ENCODE results near the gene CCSER1.
"Not testable (repeated sequence)": the region's sequence is repeated elsewhere in the genome, so short reads cannot be mapped to it uniquely, and the experiment has no call there.

Gene CCSER1

GRCh38 chr4:90456891-90457290, 329.7 kb downstream of the CCSER1 start:
- DNase-seq = no peak

- DNase-seq = no peak
Measured at GRCh38 chr4:90457817-90458216, 330.6 kb downstream of the CCSER1 start.

GRCh38 chr4:90458576-90458975, 331.4 kb downstream of the CCSER1 start:
- no peak for DNase-seq

GRCh38 chr4:90474484-90474883, 347.3 kb downstream of the CCSER1 start:
- DNase-seq = no peak

GRCh38 chr4:90476019-90476418, 348.8 kb downstream of the CCSER1 start:
- DNase-seq = no peak

- no peak for DNase-seq
Measured at GRCh38 chr4:90476586-90476985, 349.4 kb downstream of the CCSER1 start.

GRCh38 chr4:90484894-90485293, 357.7 kb downstream of the CCSER1 start:
- DNase-seq = not testable (repeated sequence)

- DNase-seq = no peak
Measured at GRCh38 chr4:90486346-90486745, 359.2 kb downstream of the CCSER1 start.

GRCh38 chr4:90495211-90495610, 368.0 kb downstream of the CCSER1 start:
- DNase-seq = no peak

- no peak for DNase-seq
Measured at GRCh38 chr4:90495936-90496335, 368.7 kb downstream of the CCSER1 start.

- no peak for DNase-seq
Measured at GRCh38 chr4:90498175-90498574, 371.0 kb downstream of the CCSER1 start.

GRCh38 chr4:90503677-90504076, 376.5 kb downstream of the CCSER1 start:
- no peak for DNase-seq

GRCh38 chr4:90515191-90515590, 388.0 kb downstream of the CCSER1 start:
- no peak for DNase-seq

GRCh38 chr4:90528551-90528950, 401.4 kb downstream of the CCSER1 start:
- DNase-seq = no peak

- no peak for DNase-seq
Measured at GRCh38 chr4:90536408-90536807, 409.2 kb downstream of the CCSER1 start.

- DNase-seq = no peak
Measured at GRCh38 chr4:90537491-90537890, 410.3 kb downstream of the CCSER1 start.

- no peak for DNase-seq
Measured at GRCh38 chr4:90540536-90540935, 413.3 kb downstream of the CCSER1 start.

- no peak for DNase-seq
Measured at GRCh38 chr4:90542216-90542615, 415.0 kb downstream of the CCSER1 start.

- no peak for DNase-seq
Measured at GRCh38 chr4:90543419-90544170, 416.4 kb downstream of the CCSER1 start.

GRCh38 chr4:90544532-90545045, 417.4 kb downstream of the CCSER1 start:
- no peak for DNase-seq

- no peak for DNase-seq
Measured at GRCh38 chr4:90545380-90545779, 418.2 kb downstream of the CCSER1 start.

- DNase-seq = no peak
Measured at GRCh38 chr4:90546114-90546513, 418.9 kb downstream of the CCSER1 start.

- DNase-seq = no peak
Measured at GRCh38 chr4:90570615-90571014, 443.4 kb downstream of the CCSER1 start.

GRCh38 chr4:90572996-90573395, 445.8 kb downstream of the CCSER1 start:
- DNase-seq = no peak

GRCh38 chr4:90575371-90575770, 448.2 kb downstream of the CCSER1 start:
- DNase-seq = no peak
